OCI-LY3 (cell line): Measurements from ENCODE around the gene RAMP1.

Experiments
- EZH2phosphoT487 ChIP-seq: fragments of 200-600 bp; shearing (Covaris generic); IDR thresholded peaks from 2 replicates; pipeline ENCODE4 v1.6.1; 2018; ENCODE audit warnings: antibody characterized with exemption, mixed run types, low read depth
- TF ChIP-seq, protein P1 (sequence below): fragments of 200-600, 300-600 bp; sonication (generic); IDR thresholded peaks from 2 replicates; pipeline ENCODE4 v1.5.1; 2014; ENCODE audit warnings: antibody characterized with exemption, low read length, low read depth

GRCh38 chr2:237961637-237962036 is 102.2 kb downstream of the RAMP1 start:
- TF ChIP-seq, protein P1, sequence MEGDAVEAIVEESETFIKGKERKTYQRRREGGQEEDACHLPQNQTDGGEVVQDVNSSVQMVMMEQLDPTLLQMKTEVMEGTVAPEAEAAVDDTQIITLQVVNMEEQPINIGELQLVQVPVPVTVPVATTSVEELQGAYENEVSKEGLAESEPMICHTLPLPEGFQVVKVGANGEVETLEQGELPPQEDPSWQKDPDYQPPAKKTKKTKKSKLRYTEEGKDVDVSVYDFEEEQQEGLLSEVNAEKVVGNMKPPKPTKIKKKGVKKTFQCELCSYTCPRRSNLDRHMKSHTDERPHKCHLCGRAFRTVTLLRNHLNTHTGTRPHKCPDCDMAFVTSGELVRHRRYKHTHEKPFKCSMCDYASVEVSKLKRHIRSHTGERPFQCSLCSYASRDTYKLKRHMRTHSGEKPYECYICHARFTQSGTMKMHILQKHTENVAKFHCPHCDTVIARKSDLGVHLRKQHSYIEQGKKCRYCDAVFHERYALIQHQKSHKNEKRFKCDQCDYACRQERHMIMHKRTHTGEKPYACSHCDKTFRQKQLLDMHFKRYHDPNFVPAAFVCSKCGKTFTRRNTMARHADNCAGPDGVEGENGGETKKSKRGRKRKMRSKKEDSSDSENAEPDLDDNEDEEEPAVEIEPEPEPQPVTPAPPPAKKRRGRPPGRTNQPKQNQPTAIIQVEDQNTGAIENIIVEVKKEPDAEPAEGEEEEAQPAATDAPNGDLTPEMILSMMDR = no peak
- no peak for TF ChIP-seq EZH2phosphoT487
